ENCODE measurements around the gene MGAT4C. TPM values are rescaled to one million over a fixed set of nuclear protein-coding genes. Genes with fewer than 3 reads are reported as not detected.

MGAT4C gene
- total and polyA plus RNA-seq, 8 donors = 0.06 to 0.92 (median 0.31) TPM

DNA sequence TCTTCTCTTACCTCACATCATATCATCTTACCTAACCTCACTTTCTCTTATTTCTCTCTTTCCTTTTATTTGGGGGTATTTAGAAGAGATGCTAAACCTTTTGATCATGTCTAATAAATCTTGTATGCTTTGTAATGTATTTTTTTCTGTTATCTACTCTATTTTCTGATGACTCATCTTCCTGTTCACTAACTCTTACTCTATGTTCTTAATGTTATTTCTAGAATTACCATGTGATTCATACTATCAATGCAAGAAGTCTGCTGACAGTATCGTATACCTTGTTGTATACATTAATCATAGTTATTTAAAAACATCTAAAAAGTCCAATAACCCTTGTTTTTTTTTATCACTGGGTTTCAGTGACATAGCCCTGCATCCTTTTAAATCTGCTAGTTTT, 62.3 kb downstream of the MGAT4C start:
- Histone ChIP-seq H3K27ac (no peak overlapping the region), H3K9me3 (no peaks in the 10 kb centered on the region), H3K36me3 (no peaks in the 10 kb centered on the region), H3K4me3 (no peak overlapping the region), H3K27me3 (no peaks in the 10 kb centered on the region), H3K4me1 (no peaks in the 10 kb centered on the region)
- no peak for ATAC-seq
- no peak for DNase-seq
- TF ChIP-seq, protein P1, sequence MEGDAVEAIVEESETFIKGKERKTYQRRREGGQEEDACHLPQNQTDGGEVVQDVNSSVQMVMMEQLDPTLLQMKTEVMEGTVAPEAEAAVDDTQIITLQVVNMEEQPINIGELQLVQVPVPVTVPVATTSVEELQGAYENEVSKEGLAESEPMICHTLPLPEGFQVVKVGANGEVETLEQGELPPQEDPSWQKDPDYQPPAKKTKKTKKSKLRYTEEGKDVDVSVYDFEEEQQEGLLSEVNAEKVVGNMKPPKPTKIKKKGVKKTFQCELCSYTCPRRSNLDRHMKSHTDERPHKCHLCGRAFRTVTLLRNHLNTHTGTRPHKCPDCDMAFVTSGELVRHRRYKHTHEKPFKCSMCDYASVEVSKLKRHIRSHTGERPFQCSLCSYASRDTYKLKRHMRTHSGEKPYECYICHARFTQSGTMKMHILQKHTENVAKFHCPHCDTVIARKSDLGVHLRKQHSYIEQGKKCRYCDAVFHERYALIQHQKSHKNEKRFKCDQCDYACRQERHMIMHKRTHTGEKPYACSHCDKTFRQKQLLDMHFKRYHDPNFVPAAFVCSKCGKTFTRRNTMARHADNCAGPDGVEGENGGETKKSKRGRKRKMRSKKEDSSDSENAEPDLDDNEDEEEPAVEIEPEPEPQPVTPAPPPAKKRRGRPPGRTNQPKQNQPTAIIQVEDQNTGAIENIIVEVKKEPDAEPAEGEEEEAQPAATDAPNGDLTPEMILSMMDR (IDR thresholded peaks at IDR 0.05) = no peak
- no peak for FAIRE-seq
- WGBS, 2 donors = 48 to 73% methylated on average over 1 of the region's 1 CpG
- intact Hi-C loops (cut with DNase I) = no loop called here

DNA sequence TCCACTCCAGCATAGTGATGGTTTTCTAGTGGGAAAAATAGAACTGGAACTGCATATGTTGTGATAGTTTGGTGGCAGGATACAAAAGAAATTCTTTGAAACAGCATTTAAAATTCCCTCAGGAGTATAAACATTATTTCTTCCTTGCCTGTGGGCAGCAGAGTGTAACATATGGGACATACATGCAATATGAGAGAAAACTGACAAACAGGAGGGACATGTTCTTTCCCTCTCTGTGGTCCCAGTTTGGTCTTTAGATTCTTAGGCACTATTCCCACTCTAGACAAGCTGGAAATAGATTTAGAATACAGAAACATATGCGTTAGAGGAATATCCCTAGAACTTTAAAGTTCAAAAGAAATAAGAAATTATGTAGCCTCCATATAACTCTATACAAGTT, 68.0 kb downstream of the MGAT4C start:
- no peaks in the 10 kb centered on the region for H3K9me3 ChIP-seq
- H3K27ac ChIP-seq = no peak overlapping the region
- TF ChIP-seq, protein P1 (IDR thresholded peaks at IDR 0.05) = no peak
- ATAC-seq (no peak), DNase-seq (no peak), FAIRE-seq (no peak)
- H3K27me3 ChIP-seq = no peaks in the 10 kb centered on the region
- H3K4me3 ChIP-seq = no peak overlapping the region
- WGBS, 2 donors = 66 to 84% methylated on average over 1 of the region's 1 CpG
- intact Hi-C loops (cut with DNase I) = no loop called here
- H3K4me1 ChIP-seq = no peaks in the 10 kb centered on the region
- H3K36me3 ChIP-seq = no peaks in the 10 kb centered on the region

DNA sequence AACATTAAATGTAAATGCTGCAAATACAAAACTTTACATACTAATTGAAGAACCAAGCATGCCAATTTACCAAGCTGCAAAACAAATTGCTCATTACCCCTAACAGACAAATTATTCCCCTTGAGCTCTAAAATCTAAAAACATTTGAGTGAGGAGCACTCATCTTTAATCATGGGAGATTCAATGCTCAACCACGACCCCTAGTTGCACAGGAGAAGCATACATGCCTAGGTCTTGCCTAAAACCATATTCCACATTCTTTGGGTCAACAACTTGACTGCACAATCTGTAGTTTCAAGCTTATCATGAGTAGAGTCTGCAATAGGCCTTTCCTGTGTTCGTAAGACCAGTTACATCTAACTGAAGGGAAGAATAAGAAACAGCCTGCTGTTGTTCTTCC, 69.7 kb downstream of the MGAT4C start:
- Histone ChIP-seq H3K9me3 (no peaks in the 10 kb centered on the region), H3K4me1 (no peaks in the 10 kb centered on the region), H3K27ac (no peak overlapping the region), H3K4me3 (no peak overlapping the region), H3K36me3 (no peaks in the 10 kb centered on the region), H3K27me3 (no peaks in the 10 kb centered on the region)
- TF ChIP-seq, protein P1 (IDR thresholded peaks at IDR 0.05) = no peak
- 53 to 62% methylated on average over 2 of the region's 2 CpGs for WGBS, 2 donors
- FAIRE-seq = no peak
- ATAC-seq = no peak
- DNase-seq = no peak
- intact Hi-C loops (cut with DNase I) = no loop called here

DNA sequence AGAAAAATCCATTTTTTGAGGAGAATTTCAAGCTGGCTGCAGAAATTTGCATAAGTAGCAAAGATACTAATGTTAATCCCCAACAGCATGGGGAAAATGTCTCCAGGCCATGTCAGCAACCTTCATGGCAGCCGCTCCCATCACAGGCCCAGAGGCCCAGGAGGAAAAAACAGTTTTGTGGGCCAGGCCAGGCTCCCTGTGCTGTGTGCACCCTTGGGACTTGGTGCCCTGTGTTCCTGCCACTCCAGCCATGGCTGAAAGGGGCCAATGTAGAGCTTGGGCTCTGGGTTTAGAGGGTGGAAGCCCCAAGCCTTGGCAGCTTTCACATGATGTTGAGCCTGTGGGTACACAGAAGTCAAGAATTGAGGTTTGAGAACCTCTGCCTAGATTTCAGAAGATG, 76.3 kb downstream of the MGAT4C start:
- 83 to 100% methylated on average over 1 of the region's 1 CpG for WGBS, 2 donors
- intact Hi-C loops (cut with DNase I) = no loop called here
- Histone ChIP-seq H3K27me3 (no peaks in the 10 kb centered on the region), H3K9me3 (no peaks in the 10 kb centered on the region), H3K27ac (no peak overlapping the region), H3K4me1 (no peaks in the 10 kb centered on the region), H3K36me3 (no peaks in the 10 kb centered on the region), H3K4me3 (no peak overlapping the region)
- TF ChIP-seq, protein P1 (IDR thresholded peaks at IDR 0.05) = no peak
- no peak for FAIRE-seq
- ATAC-seq = no peak
- DNase-seq = no peak

DNA sequence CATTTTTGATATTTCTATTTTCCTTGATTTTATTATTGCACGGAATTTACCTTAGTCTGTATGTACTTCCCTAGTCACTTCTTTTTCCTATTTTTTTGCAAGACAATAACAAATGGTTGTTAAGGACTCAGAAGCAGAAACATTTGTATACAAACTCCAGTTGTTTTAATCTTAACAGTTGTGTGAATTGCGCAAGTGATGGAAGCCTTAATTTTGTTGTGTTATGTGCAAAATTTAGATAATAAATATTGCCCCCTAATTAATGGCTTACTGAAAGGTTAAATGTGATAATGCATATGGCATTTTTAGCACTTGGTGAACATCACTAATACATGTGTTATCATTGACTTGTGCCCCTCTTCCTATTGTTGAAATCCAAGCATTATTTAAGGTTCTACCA, 82.0 kb downstream of the MGAT4C start:
- H3K4me3 ChIP-seq = no peak overlapping the region
- H3K27ac ChIP-seq = no peak overlapping the region
- DNase-seq (no peak), FAIRE-seq (no peak), ATAC-seq (no peak)
- 80 to 95% methylated on average over 2 of the region's 2 CpGs for WGBS, 2 donors
- H3K9me3 ChIP-seq = no peaks in the 10 kb centered on the region
- TF ChIP-seq, protein P1 (IDR thresholded peaks at IDR 0.05) = no peak
- H3K4me1 ChIP-seq = no peaks in the 10 kb centered on the region
- H3K27me3 ChIP-seq = no peaks in the 10 kb centered on the region
- intact Hi-C loops (cut with DNase I) = no loop called here
- no peaks in the 10 kb centered on the region for H3K36me3 ChIP-seq
